Neural cell (in vitro differentiated cells): ENCODE results near the gene SNHG17. TPM values are rescaled to one million over a fixed set of nuclear protein-coding genes. Genes with fewer than 3 reads are reported as not detected.
A peak's percentile ranks its signal among the peaks of the same experiment; 100 is the strongest.

Experiments
- H2AFZ ChIP-seq: fragments of 200-600, 300-800 bp; sonication (generic), shearing (Covaris generic); 2 replicates; pipeline ENCODE4 v1.6.0; 2014; ENCODE audit warnings: low read depth, mild to moderate bottlenecking, antibody characterized with exemption, low read length, moderate library complexity
- H3F3A ChIP-seq: fragments of 200-600 bp; shearing (Covaris generic); 2 replicates; pipeline ENCODE4 v1.6.1; 2016; ENCODE audit warnings: mild to moderate bottlenecking, moderate library complexity, mixed read lengths, antibody characterized with exemption, low read length; ENCODE audit not compliant: insufficient read depth, poor library complexity, severe bottlenecking
- H3K27ac ChIP-seq: fragments of 200-600, 300-800 bp; sonication (generic), shearing (Covaris generic); 2 replicates; pipeline ENCODE4 v1.5.1; 2014; ENCODE audit warnings: mild to moderate bottlenecking, low read length, moderate library complexity
- H3K27me3 ChIP-seq: fragments of 300-800, 200-600 bp; sonication (generic), shearing (Covaris generic); 2 replicates; pipeline ENCODE4 v1.6.0; 2014; ENCODE audit warnings: mild to moderate bottlenecking, low read depth, low read length, moderate library complexity; ENCODE audit not compliant: insufficient read depth
- H3K36me3 ChIP-seq: fragments of 300-800, 200-600 bp; sonication (generic), shearing (Covaris generic); 2 replicates; pipeline ENCODE4 v1.5.1; 2014; ENCODE audit warnings: mild to moderate bottlenecking, antibody characterized with exemption, low read length, moderate library complexity; ENCODE audit not compliant: insufficient read depth
- H3K4me2 ChIP-seq: fragments of 300-800, 200-600 bp; sonication (generic), shearing (Covaris generic); 2 replicates; pipeline ENCODE4 v1.6.0; 2014; ENCODE audit warnings: mild to moderate bottlenecking, low read length
- H3K4me3 ChIP-seq: fragments of 300-800, 200-600 bp; sonication (generic), shearing (Covaris generic); 2 replicates; pipeline ENCODE4 v1.5.1; 2014; ENCODE audit warnings: mild to moderate bottlenecking, low read length, moderate library complexity
- H3K79me2 ChIP-seq: fragments of 200-600 bp; shearing (Covaris generic); replicated peaks from 2 replicates; pipeline ENCODE4 v1.6.0; 2014; ENCODE audit warnings: mild to moderate bottlenecking, low read length, moderate library complexity; ENCODE audit not compliant: insufficient read depth
- H3K9ac ChIP-seq: fragments of 300-800, 200-600 bp; sonication (generic), shearing (Covaris generic); 2 replicates; pipeline ENCODE4 v1.6.1; 2016; ENCODE audit warnings: mild to moderate bottlenecking, low read length, mixed read lengths
- H3K9me2 ChIP-seq: fragments of 200-600 bp; shearing (Covaris generic); 2 replicates; pipeline ENCODE4 v1.6.1; 2016; ENCODE audit warnings: mild to moderate bottlenecking, low read length, mixed read lengths; ENCODE audit not compliant: insufficient read depth
- H3K9me3 ChIP-seq: fragments of 200-600, 300-800 bp; sonication (generic), shearing (Covaris generic); 2 replicates; pipeline ENCODE4 v1.6.1; 2016; ENCODE audit warnings: mild to moderate bottlenecking, mixed run types, low read length, moderate library complexity, mixed read lengths
- H4K20me1 ChIP-seq: fragments of 200-600 bp; shearing (Covaris generic); 2 replicates; pipeline ENCODE4 v1.6.1; 2016; ENCODE audit warnings: mild to moderate bottlenecking, mixed run types; ENCODE audit not compliant: insufficient read depth
- EP300 ChIP-seq: fragments of 450-650 bp; conservative IDR thresholded peaks from 2 replicates; pipeline ENCODE4 v1.6.1; 2014; ENCODE audit warnings: antibody characterized with exemption, mild to moderate bottlenecking, moderate library complexity; ENCODE audit not compliant: poor library complexity, severe bottlenecking
- EZH2 ChIP-seq: fragments of 200-600, 300-800 bp; shearing (Covaris generic), sonication (generic); IDR thresholded peaks from 2 replicates; pipeline ENCODE4 v1.6.1; 2014; ENCODE audit warnings: antibody characterized with exemption, low read length, borderline replicate concordance, mild to moderate bottlenecking; ENCODE audit not compliant: insufficient read depth, poor library complexity, severe bottlenecking
- MXI1 ChIP-seq: fragments of 450-650 bp; conservative IDR thresholded peaks from 2 replicates; pipeline ENCODE4 v1.6.1; 2014; ENCODE audit warnings: antibody characterized with exemption, mild to moderate bottlenecking; ENCODE audit not compliant: poor library complexity, severe bottlenecking
- POLR2AphosphoS5 ChIP-seq: IDR thresholded peaks from 2 replicates; pipeline ENCODE4 v1.6.1; 2012
- RAD21 ChIP-seq: fragments of 450-650 bp; conservative IDR thresholded peaks from 2 replicates; pipeline ENCODE4 v1.6.1; 2014; ENCODE audit warnings: antibody characterized with exemption, mild to moderate bottlenecking, moderate library complexity
- SMC3 ChIP-seq: fragments of 450-650 bp; conservative IDR thresholded peaks from 2 replicates; pipeline ENCODE4 v1.6.1; 2014; ENCODE audit warnings: antibody characterized with exemption, mild to moderate bottlenecking, moderate library complexity; ENCODE audit not compliant: poor library complexity
- TAF1 ChIP-seq: IDR thresholded peaks from 2 replicates; pipeline ENCODE4 v1.6.1; 2012; ENCODE audit warnings: low read depth
- polyA plus RNA-seq: library from polyadenylated mRNA; depleted of rRNA; stranded (reverse); fragments of >200 nt; gene quantifications from 2 replicates; pipeline ENCODE4 v1.2.3, GENCODE V29; 2014
- TF ChIP-seq, protein P1 (sequence below): IDR thresholded peaks from 2 replicates; pipeline ENCODE4 v1.6.1; 2012; ENCODE audit warnings: borderline replicate concordance
- TF ChIP-seq, protein P2 (sequence below): fragments of 450-650 bp; IDR thresholded peaks from 2 replicates; pipeline ENCODE4 v1.5.1; 2014; ENCODE audit warnings: antibody characterized with exemption, mild to moderate bottlenecking, moderate library complexity; ENCODE audit not compliant: poor library complexity, severe bottlenecking

The SNHG17 gene
- polyA plus RNA-seq, 1 donor from 2014 or later, result 23.1 TPM

DNA sequence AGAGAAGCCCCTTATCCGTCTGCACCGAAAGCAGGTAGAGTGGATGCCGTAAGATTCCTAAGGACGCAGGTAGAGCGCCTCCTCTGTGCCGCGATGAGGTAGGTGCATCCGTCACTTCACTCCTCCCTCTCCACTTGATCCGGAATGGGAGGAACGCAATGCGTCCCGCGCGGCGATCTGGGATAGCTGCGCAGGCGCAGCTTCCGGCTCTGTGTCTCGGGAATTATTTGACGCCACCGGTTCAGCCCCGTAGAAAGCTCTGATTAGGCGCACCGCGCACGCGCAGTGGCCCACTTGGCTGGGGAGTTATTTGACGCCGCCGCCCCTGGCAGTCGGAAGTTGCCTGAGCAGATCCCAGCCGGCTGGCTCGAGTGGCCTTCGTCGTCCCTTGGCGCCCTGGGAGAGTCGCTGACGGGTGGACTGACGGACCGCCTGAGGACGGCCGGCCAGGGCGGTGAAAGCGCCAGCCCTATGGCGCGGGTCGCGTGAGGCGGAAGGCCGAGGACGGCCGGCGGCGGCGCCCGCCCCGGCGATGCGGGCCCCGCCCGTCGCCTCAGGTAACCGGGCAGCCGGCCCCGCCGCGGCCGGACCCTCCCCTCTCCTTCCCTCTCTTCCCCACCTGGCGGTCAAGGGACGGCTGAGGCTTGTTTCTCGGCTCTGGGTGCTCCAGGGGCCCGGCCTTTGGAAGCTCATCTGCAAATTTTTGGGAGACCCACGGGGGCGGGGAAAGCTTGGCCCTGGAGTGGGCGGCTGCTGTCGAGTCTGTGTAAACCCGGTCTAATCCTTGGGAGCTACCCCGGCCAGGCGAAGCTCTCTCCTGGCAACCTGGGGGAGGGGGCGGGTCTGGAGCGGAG lies 37.6 kb upstream of the SNHG17 start, which contains the start of gene RALGAPB:
RALGAPB (plus strand) TSS at position 331 of the 854 bp plus-strand sequence. CDS start 15,590 bp downstream, outside the sequence.
- Histone ChIP-seq H3K79me2 (peaks cover 46% of the 10 kb centered on the region), H3K4me3 (peak within 1 kb of the TSS; percentile 91), H3K27me3 (peaks cover 9% of the 10 kb centered on the region), H3K36me3 (no peaks in the 10 kb centered on the region), H3F3A (no peaks in the 10 kb centered on the region), H3K9ac (peak within 1 kb of the TSS; percentile 85), H2AFZ (peak within 1 kb of the TSS; percentile 94), H3K4me2 (peak within 1 kb of the TSS; percentile 90), H3K9me3 (no peaks in the 10 kb centered on the region), H3K27ac (peak within 1 kb of the TSS; percentile 91), H3K9me2 (no peaks in the 10 kb centered on the region), H4K20me1 (no peaks in the 10 kb centered on the region)
- TF ChIP-seq, protein P1, sequence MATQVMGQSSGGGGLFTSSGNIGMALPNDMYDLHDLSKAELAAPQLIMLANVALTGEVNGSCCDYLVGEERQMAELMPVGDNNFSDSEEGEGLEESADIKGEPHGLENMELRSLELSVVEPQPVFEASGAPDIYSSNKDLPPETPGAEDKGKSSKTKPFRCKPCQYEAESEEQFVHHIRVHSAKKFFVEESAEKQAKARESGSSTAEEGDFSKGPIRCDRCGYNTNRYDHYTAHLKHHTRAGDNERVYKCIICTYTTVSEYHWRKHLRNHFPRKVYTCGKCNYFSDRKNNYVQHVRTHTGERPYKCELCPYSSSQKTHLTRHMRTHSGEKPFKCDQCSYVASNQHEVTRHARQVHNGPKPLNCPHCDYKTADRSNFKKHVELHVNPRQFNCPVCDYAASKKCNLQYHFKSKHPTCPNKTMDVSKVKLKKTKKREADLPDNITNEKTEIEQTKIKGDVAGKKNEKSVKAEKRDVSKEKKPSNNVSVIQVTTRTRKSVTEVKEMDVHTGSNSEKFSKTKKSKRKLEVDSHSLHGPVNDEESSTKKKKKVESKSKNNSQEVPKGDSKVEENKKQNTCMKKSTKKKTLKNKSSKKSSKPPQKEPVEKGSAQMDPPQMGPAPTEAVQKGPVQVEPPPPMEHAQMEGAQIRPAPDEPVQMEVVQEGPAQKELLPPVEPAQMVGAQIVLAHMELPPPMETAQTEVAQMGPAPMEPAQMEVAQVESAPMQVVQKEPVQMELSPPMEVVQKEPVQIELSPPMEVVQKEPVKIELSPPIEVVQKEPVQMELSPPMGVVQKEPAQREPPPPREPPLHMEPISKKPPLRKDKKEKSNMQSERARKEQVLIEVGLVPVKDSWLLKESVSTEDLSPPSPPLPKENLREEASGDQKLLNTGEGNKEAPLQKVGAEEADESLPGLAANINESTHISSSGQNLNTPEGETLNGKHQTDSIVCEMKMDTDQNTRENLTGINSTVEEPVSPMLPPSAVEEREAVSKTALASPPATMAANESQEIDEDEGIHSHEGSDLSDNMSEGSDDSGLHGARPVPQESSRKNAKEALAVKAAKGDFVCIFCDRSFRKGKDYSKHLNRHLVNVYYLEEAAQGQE, result peak; percentile 76
- TF ChIP-seq, protein P2, sequence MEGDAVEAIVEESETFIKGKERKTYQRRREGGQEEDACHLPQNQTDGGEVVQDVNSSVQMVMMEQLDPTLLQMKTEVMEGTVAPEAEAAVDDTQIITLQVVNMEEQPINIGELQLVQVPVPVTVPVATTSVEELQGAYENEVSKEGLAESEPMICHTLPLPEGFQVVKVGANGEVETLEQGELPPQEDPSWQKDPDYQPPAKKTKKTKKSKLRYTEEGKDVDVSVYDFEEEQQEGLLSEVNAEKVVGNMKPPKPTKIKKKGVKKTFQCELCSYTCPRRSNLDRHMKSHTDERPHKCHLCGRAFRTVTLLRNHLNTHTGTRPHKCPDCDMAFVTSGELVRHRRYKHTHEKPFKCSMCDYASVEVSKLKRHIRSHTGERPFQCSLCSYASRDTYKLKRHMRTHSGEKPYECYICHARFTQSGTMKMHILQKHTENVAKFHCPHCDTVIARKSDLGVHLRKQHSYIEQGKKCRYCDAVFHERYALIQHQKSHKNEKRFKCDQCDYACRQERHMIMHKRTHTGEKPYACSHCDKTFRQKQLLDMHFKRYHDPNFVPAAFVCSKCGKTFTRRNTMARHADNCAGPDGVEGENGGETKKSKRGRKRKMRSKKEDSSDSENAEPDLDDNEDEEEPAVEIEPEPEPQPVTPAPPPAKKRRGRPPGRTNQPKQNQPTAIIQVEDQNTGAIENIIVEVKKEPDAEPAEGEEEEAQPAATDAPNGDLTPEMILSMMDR, result peak; percentile 88
- TF ChIP-seq TAF1 (peak; percentile 81), MXI1 (peak; percentile 100), EP300 (peak; percentile 18), EZH2 (no peak), SMC3 (peak; percentile 39), RAD21 (peak; percentile 56), POLR2AphosphoS5 (peak; percentile 92)

DNA sequence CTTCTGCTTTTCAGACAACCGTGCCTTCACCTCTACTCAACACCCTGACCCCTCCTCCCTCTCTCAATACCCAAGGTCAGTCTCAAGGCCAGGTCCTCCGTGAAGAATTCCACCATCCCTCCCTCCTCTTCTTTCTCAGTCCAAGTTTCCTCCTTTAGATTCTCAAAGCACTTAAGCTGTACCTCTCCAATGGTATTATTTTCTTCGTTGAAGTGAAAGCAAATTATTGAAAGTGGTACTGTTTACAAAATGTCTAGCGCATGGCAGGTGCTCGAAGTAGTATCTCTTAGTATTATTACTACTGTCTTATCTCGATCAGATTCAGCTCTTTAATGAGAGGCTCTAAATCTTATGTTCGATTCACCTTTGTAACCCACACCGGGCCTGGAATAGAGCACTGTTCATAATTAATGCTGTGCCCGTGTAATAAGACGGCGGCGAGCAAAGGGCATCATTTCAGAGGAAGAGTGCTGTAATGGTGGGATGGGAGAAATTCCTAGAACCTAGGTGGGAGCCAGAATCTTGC lies 36.9 kb upstream of the SNHG17 start:
- Histone ChIP-seq H3K79me2 (peaks cover 40% of the 10 kb centered on the region), H3K4me3 (peak overlapping the region; percentile 91), H3K4me2 (peak overlapping the region; percentile 90), H3K27ac (peak overlapping the region; percentile 91), H3K9me3 (no peaks in the 10 kb centered on the region), H3F3A (no peaks in the 10 kb centered on the region), H3K9ac (peak overlapping the region; percentile 85), H2AFZ (peak overlapping the region; percentile 94), H3K27me3 (peaks cover 9% of the 10 kb centered on the region), H3K9me2 (no peaks in the 10 kb centered on the region), H4K20me1 (no peaks in the 10 kb centered on the region), H3K36me3 (no peaks in the 10 kb centered on the region)
- TF ChIP-seq RAD21 (no peak), EP300 (no peak), POLR2AphosphoS5 (no peak), SMC3 (no peak), EZH2 (no peak), MXI1 (no peak), TAF1 (no peak)
- TF ChIP-seq, protein P1, result no peak
- TF ChIP-seq, protein P2, result no peak
